ENCODE measurements around the gene PAK1.

PAK1 gene

DNA sequence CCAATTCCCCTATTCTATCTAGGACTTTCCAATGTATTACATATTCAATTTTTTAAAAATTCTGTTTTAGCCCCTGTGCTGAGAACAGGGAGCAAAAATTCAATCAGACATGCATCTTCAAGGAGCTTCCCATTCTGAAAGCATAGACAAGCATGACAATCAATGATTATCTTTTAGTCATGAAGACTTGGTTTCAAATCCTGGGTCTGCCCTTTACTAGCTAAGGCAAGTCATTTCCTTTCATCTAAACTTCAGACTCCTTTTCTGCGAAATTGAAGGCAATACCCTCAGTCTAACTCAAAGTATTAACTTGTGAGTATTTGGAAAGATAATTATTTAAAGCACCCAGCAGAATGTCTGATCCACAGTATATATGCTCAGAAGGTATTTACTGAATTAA, 24.1 kb downstream of the PAK1 start:
- no peak overlapping the region for H3K27ac ChIP-seq
- TF ChIP-seq, protein P1, sequence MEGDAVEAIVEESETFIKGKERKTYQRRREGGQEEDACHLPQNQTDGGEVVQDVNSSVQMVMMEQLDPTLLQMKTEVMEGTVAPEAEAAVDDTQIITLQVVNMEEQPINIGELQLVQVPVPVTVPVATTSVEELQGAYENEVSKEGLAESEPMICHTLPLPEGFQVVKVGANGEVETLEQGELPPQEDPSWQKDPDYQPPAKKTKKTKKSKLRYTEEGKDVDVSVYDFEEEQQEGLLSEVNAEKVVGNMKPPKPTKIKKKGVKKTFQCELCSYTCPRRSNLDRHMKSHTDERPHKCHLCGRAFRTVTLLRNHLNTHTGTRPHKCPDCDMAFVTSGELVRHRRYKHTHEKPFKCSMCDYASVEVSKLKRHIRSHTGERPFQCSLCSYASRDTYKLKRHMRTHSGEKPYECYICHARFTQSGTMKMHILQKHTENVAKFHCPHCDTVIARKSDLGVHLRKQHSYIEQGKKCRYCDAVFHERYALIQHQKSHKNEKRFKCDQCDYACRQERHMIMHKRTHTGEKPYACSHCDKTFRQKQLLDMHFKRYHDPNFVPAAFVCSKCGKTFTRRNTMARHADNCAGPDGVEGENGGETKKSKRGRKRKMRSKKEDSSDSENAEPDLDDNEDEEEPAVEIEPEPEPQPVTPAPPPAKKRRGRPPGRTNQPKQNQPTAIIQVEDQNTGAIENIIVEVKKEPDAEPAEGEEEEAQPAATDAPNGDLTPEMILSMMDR (IDR thresholded peaks at IDR 0.05), result no peak
- no peak for TF ChIP-seq ZFX (IDR thresholded peaks at IDR 0.05; ENCODE audit: borderline replicate concordance)

DNA sequence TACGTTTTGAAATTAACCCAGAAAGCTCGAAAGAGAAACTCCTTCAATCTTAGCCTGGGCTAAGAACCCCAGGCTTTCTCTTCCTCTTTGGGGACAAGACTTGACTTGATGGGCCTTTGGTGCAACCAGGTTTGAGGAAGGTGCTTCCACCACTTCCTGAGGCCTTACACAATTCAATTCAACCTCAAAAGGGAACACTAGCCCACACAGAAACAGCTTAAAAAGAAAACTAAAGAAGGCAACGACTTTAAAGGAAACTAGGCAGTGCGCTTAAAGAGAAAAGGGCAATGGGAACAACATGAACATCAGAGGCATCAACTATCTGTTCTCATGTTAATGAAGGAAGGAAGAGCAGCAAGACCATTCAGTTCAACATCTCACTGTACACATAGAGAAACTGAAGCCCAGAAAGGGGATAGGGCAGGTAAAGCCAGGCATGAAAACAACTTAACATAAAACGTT, 24.8 kb downstream of the PAK1 start:
- H3K27ac ChIP-seq, result no peak overlapping the region
- TF ChIP-seq ZFX (IDR thresholded peaks at IDR 0.05; ENCODE audit: borderline replicate concordance), result no peak
- TF ChIP-seq, protein P1 (IDR thresholded peaks at IDR 0.05), result no peak

DNA sequence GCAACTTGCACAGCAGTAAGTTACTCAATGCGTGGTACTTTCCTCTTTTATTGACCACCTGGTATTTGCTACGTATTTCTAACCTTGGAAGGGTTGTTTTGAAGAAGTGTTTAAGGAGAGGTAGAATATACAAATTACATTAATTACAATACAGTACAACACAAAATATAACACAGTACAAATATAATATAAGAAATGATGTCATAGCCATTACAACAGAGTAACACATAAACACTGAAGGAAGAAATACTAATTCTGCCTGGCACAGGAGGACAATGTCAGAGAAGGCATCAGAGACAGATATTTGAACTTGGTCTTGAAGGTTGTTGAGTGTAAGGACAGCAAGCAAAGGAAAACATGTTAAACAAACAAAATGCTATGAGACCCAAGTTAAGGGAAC, 25.6 kb downstream of the PAK1 start:
- TF ChIP-seq, protein P1 (IDR thresholded peaks at IDR 0.05), result no peak
- TF ChIP-seq ZFX (IDR thresholded peaks at IDR 0.05; ENCODE audit: borderline replicate concordance), result no peak
- H3K27ac ChIP-seq, result no peak overlapping the region

GRCh38 chr11:77446911-77447629, 26.8 kb downstream of the PAK1 start:
- no peak for TF ChIP-seq ZFX (IDR thresholded peaks at IDR 0.05; ENCODE audit: borderline replicate concordance)
- TF ChIP-seq, protein P1 (IDR thresholded peaks at IDR 0.05), result no peak
- no peak overlapping the region for H3K27ac ChIP-seq

DNA sequence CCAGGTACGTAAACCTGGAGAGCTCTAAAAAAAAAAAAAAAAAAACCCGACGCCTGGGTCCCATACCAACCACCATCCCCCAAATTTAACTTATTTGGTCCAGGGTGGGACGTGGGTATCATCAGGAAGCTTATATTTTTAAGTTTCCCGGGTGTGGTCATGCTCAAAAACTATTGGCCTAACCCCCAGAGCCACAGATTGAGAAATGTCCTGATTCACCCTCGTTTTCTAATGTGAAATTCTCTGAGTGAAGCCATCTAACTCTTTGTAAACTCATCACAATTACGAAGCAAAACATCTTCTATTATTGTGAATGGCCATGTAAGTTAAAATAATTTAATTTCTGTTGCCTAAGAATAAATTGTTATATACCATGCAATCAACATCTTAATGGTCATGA, 29.6 kb downstream of the PAK1 start:
- TF ChIP-seq ZFX (IDR thresholded peaks at IDR 0.05; ENCODE audit: borderline replicate concordance), result no peak
- TF ChIP-seq, protein P1 (IDR thresholded peaks at IDR 0.05), result no peak
- H3K27ac ChIP-seq, result no peak overlapping the region

DNA sequence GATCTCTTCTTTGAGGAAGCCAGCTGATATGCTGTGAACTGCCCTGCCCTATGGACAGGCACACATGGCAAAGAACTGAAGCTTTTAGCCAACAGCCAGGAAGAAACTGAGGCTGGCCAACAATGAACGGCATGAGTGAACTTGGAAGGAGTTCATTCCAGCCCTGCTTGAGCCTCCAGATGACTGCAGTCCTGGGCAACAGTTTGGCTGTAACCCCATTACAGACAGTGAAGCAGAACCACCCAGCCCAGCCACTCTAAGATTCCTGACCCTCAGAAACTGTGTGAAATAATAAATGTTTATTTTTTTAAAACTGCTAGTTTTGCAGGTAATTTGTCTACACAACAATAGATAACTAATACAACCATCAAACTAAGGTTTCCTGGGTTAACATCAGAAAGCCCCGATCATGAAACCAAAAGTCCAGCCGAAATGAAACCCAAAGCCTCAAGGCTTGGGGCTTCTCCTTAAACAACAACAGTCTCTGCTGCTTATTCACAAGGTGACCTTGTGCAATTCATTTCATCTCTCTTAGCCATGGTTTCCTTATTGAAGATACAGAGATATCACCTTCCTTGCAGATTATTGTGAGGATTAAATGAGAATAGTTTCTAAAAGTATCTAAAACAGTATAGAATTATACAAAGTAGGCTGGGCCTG, 31.4 kb downstream of the PAK1 start:
- TF ChIP-seq ZFX (IDR thresholded peaks at IDR 0.05; ENCODE audit: borderline replicate concordance), result no peak
- TF ChIP-seq, protein P1 (IDR thresholded peaks at IDR 0.05), result no peak
- no peak overlapping the region for H3K27ac ChIP-seq

GRCh38 chr11:77441426-77441825, 32.5 kb downstream of the PAK1 start:
- H3K27ac ChIP-seq, result no peak overlapping the region
- TF ChIP-seq, protein P1 (IDR thresholded peaks at IDR 0.05), result no peak
- TF ChIP-seq ZFX (IDR thresholded peaks at IDR 0.05; ENCODE audit: borderline replicate concordance), result no peak
